HUES48 (cell line): ENCODE measurements around the gene ODC1.

Experiments used
- H3K27ac ChIP-seq: one replicate; pipeline ENCODE4 v1.7.0; 2013; ENCODE audit warnings: low read depth, low read length, inconsistent platforms
- H3K27me3 ChIP-seq: 2 replicates; pipeline ENCODE4 v1.6.1; 2013; ENCODE audit warnings: mild to moderate bottlenecking, low read length; ENCODE audit not compliant: control insufficient read depth, insufficient read depth
- H3K36me3 ChIP-seq: 2 replicates; pipeline ENCODE4 v1.6.1; 2013; ENCODE audit warnings: low read length; ENCODE audit not compliant: control insufficient read depth, insufficient read depth
- H3K4me1 ChIP-seq: 2 replicates; pipeline ENCODE4 v1.6.1; 2013; ENCODE audit warnings: mild to moderate bottlenecking, low read length; ENCODE audit not compliant: control insufficient read depth, insufficient read depth
- H3K4me3 ChIP-seq: 2 replicates; pipeline ENCODE4 v1.5.1; 2013; ENCODE audit warnings: mild to moderate bottlenecking, low read depth, low read length
- H3K9ac ChIP-seq: 2 replicates; pipeline ENCODE4 v1.6.1; 2013; ENCODE audit warnings: mild to moderate bottlenecking, low read depth, low read length, moderate library complexity
- H3K9me3 ChIP-seq: 2 replicates; pipeline ENCODE4 v1.6.1; 2013; ENCODE audit warnings: low read length; ENCODE audit not compliant: control insufficient read depth, insufficient read depth

ODC1 gene

DNA sequence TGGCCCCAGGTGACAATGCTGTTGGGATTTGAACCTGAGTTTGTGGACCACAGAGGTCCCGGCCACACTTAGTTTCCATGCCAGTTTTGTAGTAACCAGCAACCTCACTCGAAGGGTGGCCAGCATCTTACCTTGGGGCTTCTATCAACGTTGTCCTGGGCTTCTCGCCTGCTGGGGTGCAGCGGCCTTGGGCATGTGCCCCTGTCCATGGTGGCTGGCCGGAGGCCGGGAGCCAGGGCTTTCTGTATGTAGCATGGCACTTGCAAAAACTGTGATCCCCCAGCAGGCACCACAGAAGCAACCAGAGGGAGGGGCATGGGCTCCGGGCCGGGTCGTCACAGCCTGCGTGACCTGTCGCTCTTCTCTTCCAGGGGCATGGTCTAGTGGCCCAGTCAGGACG lies 51.7 kb downstream of the ODC1 start:
- Histone ChIP-seq H3K27ac (no peak overlapping the region), H3K9ac (no peak overlapping the region), H3K27me3 (no peaks in the 10 kb centered on the region), H3K36me3 (no peaks in the 10 kb centered on the region), H3K4me3 (no peak overlapping the region), H3K9me3 (no peaks in the 10 kb centered on the region), H3K4me1 (peaks cover 13% of the 10 kb centered on the region)

DNA sequence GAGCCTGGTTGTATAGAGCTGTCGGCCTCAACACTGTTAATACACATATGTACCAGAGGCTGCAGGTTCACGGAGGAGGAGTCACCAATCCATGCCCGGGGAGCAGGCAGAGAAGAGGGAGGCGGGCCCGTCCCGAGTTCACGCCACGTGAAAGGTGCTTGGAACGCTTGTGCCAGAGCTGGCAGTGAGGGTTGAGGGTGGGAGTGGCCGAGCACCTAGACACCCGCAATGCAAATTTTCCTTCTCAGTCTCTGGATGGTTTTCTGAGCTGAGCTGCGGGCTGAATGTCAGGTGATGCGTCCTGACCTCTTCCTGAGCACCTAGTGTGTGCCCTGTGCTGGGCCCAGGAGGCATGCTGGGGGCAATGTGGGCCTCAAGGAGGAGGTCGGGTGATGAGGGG lies 52.2 kb downstream of the ODC1 start:
- no peaks in the 10 kb centered on the region for H3K9me3 ChIP-seq
- no peak overlapping the region for H3K27ac ChIP-seq
- H3K36me3 ChIP-seq: no peaks in the 10 kb centered on the region
- H3K4me3 ChIP-seq: no peak overlapping the region
- no peaks in the 10 kb centered on the region for H3K27me3 ChIP-seq
- H3K9ac ChIP-seq: no peak overlapping the region
- peaks cover 13% of the 10 kb centered on the region for H3K4me1 ChIP-seq

DNA sequence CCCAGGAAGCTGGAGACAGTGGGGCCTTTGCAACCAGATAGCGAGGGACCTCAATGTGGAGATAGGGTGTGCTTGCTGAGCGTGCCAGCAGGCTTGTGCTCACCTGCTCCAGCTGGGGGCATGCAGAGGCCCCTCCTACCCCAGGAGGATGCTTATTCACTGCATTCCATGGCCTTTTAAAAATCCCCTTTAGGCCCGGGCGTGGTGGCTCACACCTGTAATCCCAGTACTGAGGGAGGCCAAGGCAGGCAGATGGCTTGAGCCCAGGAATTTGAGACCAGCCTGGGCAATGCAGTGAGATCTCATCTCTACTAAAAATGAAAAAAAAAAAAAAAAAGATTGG lies 54.5 kb downstream of the ODC1 start:
- Histone ChIP-seq H3K9ac (no peak overlapping the region), H3K27me3 (no peaks in the 10 kb centered on the region), H3K27ac (peak overlapping the region; percentile 26), H3K36me3 (no peaks in the 10 kb centered on the region), H3K9me3 (no peaks in the 10 kb centered on the region), H3K4me3 (no peak overlapping the region), H3K4me1 (peaks cover 13% of the 10 kb centered on the region)

- no peaks in the 10 kb centered on the region for H3K27me3 ChIP-seq
- H3K4me1 ChIP-seq: peaks cover 13% of the 10 kb centered on the region
- peak overlapping the region; percentile 26 for H3K27ac ChIP-seq
- no peak overlapping the region for H3K4me3 ChIP-seq
- H3K9ac ChIP-seq: no peak overlapping the region
- no peaks in the 10 kb centered on the region for H3K36me3 ChIP-seq
- H3K9me3 ChIP-seq: no peaks in the 10 kb centered on the region
Observed at GRCh38 chr2:10392951-10393639, 55.0 kb downstream of the ODC1 start.

- no peaks in the 10 kb centered on the region for H3K36me3 ChIP-seq
- no peak overlapping the region for H3K27ac ChIP-seq
- peaks cover 13% of the 10 kb centered on the region for H3K4me1 ChIP-seq
- H3K9me3 ChIP-seq: no peaks in the 10 kb centered on the region
- H3K4me3 ChIP-seq: no peak overlapping the region
- H3K27me3 ChIP-seq: no peaks in the 10 kb centered on the region
- no peak overlapping the region for H3K9ac ChIP-seq
Observed at GRCh38 chr2:10392548-10392947, 55.6 kb downstream of the ODC1 start.

- Histone ChIP-seq H3K9me3 (no peaks in the 10 kb centered on the region), H3K4me1 (peaks cover 13% of the 10 kb centered on the region), H3K27ac (no peak overlapping the region), H3K27me3 (no peaks in the 10 kb centered on the region), H3K9ac (no peak overlapping the region), H3K4me3 (no peak overlapping the region), H3K36me3 (no peaks in the 10 kb centered on the region)
Observed at GRCh38 chr2:10392100-10392499, 56.0 kb downstream of the ODC1 start.

DNA sequence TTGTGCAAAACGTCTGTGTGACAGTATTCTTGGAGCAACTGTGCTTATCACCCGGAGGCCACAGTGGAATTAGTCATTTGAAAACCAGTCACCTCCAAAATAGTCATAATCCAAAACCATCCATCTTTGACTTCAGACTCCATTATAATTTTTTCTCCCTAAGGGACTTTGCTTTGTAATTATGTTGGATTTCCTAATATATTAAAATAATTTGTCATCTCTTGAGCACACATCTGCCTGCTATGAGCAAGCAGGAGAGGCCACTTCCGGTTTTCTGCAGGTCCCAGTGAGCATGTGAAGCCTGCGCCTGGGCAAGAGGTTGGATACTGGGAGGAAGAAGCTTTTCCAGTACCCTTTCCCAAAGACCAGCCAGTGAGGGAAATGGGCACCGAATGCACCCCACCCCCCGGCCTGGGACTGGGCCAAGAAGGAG lies 57.7 kb downstream of the ODC1 start:
- Histone ChIP-seq H3K9me3 (no peaks in the 10 kb centered on the region), H3K9ac (no peak overlapping the region), H3K4me3 (no peak overlapping the region), H3K36me3 (no peaks in the 10 kb centered on the region), H3K27ac (no peak overlapping the region), H3K4me1 (peaks cover 13% of the 10 kb centered on the region), H3K27me3 (no peaks in the 10 kb centered on the region)
